ENCODE data around the gene FOXA2. TPM values are rescaled to one million over a fixed set of nuclear protein-coding genes. Genes with fewer than 3 reads are reported as not detected.

Gene FOXA2
- polyA plus RNA-seq, 2 of the 4 experiments (the other 2 are of a cell fraction) = 8.3 to 20.7 TPM

- TF ChIP-seq PBX3 (IDR thresholded peaks at IDR 0.05) (no peak; the same call in 1 of the 2 replicates), USF2 (IDR thresholded peaks at IDR 0.05) (no peak), EP300 (IDR thresholded peaks at IDR 0.05) (no peak), TFCP2L1 (CRISPR knock-in tag; IDR thresholded peaks at IDR 0.05) (no peak), ATOH8 (CRISPR knock-in tag; IDR thresholded peaks at IDR 0.05; ENCODE audit: low read depth) (no peak), E2F6 (IDR thresholded peaks at IDR 0.05; ENCODE audit: borderline replicate concordance, low read depth) (peak; percentile 53; the same call in 1 of the 2 replicates), CHD2 (IDR thresholded peaks at IDR 0.05; ENCODE audit: low read length, partially characterized antibody) (no peak), ZNF302 (CRISPR knock-in tag; IDR thresholded peaks at IDR 0.05) (no peak), HEYL (CRISPR knock-in tag; IDR thresholded peaks at IDR 0.05) (no peak), MAX (IDR thresholded peaks at IDR 0.05) (peak; percentile 74; the same call in 1 of the 2 replicates), HOXA7 (CRISPR knock-in tag; IDR thresholded peaks at IDR 0.05) (no peak), RARB (CRISPR knock-in tag; IDR thresholded peaks at IDR 0.05) (no peak), RFX5 (IDR thresholded peaks at IDR 0.05) (peak; percentile 25; the same call in 1 of the 2 replicates), HOXB5 (CRISPR knock-in tag; IDR thresholded peaks at IDR 0.05) (no peak), MAZ (IDR thresholded peaks at IDR 0.05; ENCODE audit: borderline replicate concordance, low read depth, low read length) (no peak), ESRRA (IDR thresholded peaks at IDR 0.05; ENCODE audit: borderline replicate concordance, low read length) (no peak)
- TF ChIP-seq, protein P1, sequence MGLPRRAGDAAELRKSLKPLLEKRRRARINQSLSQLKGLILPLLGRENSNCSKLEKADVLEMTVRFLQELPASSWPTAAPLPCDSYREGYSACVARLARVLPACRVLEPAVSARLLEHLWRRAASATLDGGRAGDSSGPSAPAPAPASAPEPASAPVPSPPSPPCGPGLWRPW (IDR thresholded peaks at IDR 0.05) = no peak
Observed at GRCh38 chr20:22584922-22585785, 782 bp upstream of the FOXA2 start (continued).

- ChIA-PET CTCF (interaction anchor here (0.9 to 7.3 kb wide), 15 partner anchors 9 to 757 kb away, joined by 3 to 276 read pairs (median 5); no protein-coding TSS in a partner anchor), POLR2A (interaction anchor here (0.6 to 1.8 kb wide), 12 partner anchors 9 to 741 kb away, joined by 3 to 17 read pairs (median 4); no protein-coding TSS in a partner anchor)
- peak; percentile 75 to 96 for DNase-seq (ENCODE audit: low read depth in 1 of 2, low spot score in 1 of 2)
- H3K4me1 ChIP-seq = peaks cover 52% of the 10 kb centered on the region
- H3K9me3 ChIP-seq = no peaks in the 10 kb centered on the region
- no peak for FAIRE-seq
- H3K4me3 ChIP-seq = peak overlapping the region; percentile 79
- peak; percentile 63 to 71 for ATAC-seq
- H3K27ac ChIP-seq = peak overlapping the region; percentile 94 to 96
- WGBS (ENCODE audit: missing lambda C conversion rate) = 1% methylated on average over 39 of the region's 41 CpGs
- peak overlapping the region; percentile 84 for H3K4me2 ChIP-seq
- 0 out of 2 replicates have a peak, but pooled peaks have one; percentile 26 for TF ChIP-seq E2F6 (IDR thresholded peaks at IDR 0.05; ENCODE audit: borderline replicate concordance, low read depth)
- TF ChIP-seq, protein P2, sequence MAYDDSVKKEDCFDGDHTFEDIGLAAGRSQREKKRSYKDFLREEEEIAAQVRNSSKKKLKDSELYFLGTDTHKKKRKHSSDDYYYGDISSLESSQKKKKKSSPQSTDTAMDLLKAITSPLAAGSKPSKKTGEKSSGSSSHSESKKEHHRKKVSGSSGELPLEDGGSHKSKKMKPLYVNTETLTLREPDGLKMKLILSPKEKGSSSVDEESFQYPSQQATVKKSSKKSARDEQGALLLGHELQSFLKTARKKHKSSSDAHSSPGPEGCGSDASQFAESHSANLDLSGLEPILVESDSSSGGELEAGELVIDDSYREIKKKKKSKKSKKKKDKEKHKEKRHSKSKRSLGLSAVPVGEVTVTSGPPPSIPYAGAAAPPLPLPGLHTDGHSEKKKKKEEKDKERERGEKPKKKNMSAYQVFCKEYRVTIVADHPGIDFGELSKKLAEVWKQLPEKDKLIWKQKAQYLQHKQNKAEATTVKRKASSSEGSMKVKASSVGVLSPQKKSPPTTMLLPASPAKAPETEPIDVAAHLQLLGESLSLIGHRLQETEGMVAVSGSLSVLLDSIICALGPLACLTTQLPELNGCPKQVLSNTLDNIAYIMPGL (CRISPR knock-in tag; IDR thresholded peaks at IDR 0.05; ENCODE audit: borderline replicate concordance) = no peak
- TF ChIP-seq RAD21 (conservative IDR thresholded peaks at IDR 0.05 in 1 of 2, IDR thresholded peaks at IDR 0.05 in 1 of 2) = peak; percentile 0 to 52; a peak in 3 of 5 replicates
- TF ChIP-seq POLR2A (IDR thresholded peaks at IDR 0.05; ENCODE audit: low read length) = peak; percentile 72
- TF ChIP-seq PBX3 (IDR thresholded peaks at IDR 0.05) = 0 out of 2 replicates have a peak, but pooled peaks have one; percentile 26
- peak; percentile 36; the same call in 1 of the 2 replicates for TF ChIP-seq MYC (IDR thresholded peaks at IDR 0.05; ENCODE audit: borderline replicate concordance, low read length)
- TF ChIP-seq, protein P3, sequence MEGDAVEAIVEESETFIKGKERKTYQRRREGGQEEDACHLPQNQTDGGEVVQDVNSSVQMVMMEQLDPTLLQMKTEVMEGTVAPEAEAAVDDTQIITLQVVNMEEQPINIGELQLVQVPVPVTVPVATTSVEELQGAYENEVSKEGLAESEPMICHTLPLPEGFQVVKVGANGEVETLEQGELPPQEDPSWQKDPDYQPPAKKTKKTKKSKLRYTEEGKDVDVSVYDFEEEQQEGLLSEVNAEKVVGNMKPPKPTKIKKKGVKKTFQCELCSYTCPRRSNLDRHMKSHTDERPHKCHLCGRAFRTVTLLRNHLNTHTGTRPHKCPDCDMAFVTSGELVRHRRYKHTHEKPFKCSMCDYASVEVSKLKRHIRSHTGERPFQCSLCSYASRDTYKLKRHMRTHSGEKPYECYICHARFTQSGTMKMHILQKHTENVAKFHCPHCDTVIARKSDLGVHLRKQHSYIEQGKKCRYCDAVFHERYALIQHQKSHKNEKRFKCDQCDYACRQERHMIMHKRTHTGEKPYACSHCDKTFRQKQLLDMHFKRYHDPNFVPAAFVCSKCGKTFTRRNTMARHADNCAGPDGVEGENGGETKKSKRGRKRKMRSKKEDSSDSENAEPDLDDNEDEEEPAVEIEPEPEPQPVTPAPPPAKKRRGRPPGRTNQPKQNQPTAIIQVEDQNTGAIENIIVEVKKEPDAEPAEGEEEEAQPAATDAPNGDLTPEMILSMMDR (IDR thresholded peaks at IDR 0.05) = no peak
- no peak for TF ChIP-seq TFCP2L1 (CRISPR knock-in tag; IDR thresholded peaks at IDR 0.05)
- TF ChIP-seq MAX (IDR thresholded peaks at IDR 0.05) = peak; percentile 57; the same call in 1 of the 2 replicates
- no peak for TF ChIP-seq CHD4 (IDR thresholded peaks at IDR 0.05; ENCODE audit: borderline replicate concordance)
Observed at GRCh38 chr20:22583773-22584521, 425 bp downstream of the FOXA2 start.

Measured in A549 (cell line).